Bone marrow (tissue), 2 donors: ENCODE data around the gene GNG7.
"Not testable (repeated sequence)": the region's sequence is repeated elsewhere in the genome, so short reads cannot be mapped to it uniquely, and the experiment has no call there.

Experiments used
- DNase-seq, 2 donors: peaks; one replicate each; lab custom pipeline; 2025; lab: John Stamatoyannopoulos, UW

The GNG7 gene

DNA sequence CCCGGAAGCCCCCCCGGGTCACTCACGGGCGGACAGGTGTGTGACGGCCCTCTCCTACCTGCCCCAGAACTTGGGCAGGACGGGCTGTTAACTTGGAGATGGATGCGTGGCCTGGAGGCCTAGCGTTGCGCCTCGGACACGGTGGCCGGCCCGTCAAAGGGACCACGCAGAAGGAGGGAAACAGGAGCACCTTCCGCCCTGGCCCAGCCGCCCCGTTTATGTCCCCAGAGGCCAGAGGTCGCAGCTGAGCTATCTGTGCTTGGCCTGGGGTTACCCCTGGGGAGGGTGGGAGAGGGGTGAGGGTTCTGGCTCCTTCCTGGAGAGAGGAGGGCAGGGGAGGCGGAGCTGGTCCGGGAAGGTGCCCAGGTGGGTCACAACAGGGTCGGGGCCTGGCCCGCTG is 190.9 kb downstream of the GNG7 start:
- DNase-seq, result no peak

DNA sequence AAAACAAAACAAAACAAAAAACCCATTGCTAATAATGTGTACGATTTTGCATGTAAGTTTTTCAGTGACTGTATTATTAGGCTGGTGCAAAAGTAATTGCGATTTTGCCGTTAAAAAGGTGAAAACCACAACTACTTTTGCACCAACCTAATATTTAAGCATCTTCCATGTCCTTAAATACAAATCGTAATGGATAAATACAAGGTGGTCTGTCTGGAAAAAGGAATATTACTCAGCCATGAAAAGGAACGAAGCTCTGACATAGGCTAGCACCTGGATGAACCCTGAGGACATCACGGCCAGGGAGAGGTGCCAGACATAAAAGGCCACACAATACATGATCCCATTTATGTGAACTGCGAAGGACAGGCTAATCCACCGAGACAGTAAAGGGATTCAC is 193.4 kb downstream of the GNG7 start:
- DNase-seq, result no peak

DNA sequence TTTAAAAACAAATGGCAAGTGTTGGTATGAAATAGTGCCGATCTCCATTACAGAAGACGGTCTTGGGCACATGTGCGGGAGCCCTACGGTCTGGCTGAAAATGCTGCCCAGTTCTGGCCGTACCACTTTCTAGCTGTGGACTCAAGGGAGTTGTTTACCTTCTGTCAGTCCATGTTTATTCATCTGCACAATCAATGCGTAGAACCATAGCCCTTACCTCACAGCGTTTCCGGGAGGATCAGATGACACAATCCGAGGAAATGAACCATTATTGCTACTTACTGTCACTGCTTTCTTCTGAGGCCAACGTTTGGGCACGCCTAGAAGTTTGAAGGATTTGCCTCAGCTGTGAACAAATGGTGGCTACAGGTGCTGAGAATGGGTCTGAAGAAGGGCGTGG is 195.4 kb downstream of the GNG7 start:
- DNase-seq, result no peak

DNA sequence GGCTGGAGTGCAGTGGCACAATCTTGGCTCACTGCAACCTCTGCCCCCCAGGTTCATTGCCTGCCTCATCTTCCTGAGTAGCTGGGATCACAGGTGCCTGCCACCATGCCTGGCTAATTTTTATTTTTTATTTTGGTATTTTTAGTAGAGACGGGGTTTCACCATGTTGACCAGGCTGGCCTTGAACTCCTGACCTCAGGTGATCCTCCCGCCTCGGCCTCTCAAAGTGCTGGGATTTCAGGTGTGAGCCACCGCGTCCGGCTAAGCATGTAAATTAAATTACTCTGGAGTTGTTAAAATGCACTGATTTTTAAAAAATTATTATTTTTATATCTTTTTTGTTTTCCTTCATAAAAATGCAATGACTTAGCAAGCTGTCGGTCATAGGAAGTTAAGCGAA is 195.8 kb downstream of the GNG7 start:
- DNase-seq, result not testable (repeated sequence)

DNA sequence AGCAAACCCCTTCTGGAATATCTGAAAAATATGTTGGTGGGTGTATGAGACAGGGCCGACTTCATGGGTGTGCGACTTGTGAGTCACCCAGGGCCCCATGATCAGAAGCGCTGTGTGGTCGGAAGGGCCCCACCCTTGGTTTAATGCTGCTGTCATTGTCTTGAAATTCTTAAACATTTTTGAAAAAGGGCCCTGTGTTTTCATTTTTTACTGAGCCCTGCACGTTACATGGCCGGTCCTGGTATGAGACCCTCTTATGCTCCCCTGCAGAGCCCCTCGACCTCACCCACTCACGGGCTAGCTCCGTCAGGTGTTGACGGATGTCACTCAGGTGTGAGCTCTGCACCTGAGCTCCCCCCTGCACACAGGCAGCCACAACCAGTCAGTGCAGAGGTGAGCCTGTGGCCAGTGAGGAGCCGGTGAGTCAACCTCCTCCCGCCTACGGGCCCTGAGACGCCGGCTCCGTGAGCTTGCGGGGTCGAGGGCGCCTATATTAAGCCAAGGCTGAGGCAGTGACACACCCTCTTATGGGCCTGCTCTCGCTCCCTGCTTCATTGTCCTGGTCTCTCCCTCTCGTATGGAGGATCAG is 198.9 kb downstream of the GNG7 start:
- no peak for DNase-seq

DNA sequence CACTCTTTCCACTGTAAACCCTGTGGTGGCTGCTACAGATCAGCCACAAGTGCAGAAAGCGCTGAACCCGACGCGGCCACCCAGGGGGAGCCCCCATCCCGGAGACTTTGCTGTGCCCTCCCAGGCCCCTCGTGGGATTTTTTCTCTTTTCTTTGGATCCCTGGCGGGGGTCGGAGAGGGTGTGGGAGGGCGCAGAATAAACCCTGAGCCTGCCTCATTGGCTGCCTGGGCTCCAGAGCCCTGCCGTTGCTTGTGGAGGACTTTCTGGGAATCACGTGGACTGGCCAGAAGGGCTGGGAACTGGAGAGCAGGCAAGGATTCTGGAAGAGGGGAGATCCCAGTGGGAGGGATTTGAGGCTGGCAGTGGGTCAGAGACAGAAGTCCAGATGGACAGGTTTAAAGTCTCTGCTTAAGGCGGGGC is 201.6 kb downstream of the GNG7 start:
- no peak for DNase-seq

DNA sequence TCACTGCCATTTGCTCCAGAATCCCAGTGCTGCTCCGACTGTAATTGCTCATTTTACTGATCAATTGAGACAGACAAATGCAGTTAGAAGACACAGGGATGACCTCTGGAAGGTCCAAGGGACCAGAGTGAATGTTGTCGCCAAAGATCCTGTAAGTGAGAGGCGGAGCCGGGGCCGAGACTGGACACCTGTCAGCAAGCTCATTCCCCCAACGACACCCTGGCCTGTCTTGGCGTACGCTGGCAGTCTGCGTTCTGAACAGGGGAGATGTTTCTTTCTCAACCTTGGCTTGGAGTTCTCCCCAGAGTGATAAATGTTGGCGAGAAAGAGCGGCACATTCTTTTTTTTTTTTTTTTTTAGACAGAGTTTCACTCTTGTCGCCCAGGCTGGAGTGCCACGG is 202.3 kb downstream of the GNG7 start:
- no peak for DNase-seq

DNA sequence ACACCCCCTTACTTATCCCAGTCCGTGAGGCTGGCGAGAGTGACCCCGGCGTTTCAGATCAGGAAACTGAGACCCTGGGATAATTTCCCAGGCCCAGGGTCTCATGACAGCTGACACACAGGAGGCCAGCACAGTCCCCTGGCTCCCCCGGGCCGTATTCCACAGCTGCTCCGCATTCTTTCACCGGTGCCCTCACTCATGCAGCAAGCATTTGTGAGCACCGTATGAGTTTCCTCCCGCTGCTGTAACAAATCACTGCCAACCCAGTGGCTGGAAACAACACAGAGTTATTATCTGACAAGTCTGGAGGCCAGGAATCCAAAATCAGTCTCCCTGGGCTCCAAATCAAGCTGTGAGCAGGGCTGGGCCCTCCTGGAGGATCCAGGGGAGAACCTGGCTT is 205.3 kb downstream of the GNG7 start:
- DNase-seq, result no peak

DNA sequence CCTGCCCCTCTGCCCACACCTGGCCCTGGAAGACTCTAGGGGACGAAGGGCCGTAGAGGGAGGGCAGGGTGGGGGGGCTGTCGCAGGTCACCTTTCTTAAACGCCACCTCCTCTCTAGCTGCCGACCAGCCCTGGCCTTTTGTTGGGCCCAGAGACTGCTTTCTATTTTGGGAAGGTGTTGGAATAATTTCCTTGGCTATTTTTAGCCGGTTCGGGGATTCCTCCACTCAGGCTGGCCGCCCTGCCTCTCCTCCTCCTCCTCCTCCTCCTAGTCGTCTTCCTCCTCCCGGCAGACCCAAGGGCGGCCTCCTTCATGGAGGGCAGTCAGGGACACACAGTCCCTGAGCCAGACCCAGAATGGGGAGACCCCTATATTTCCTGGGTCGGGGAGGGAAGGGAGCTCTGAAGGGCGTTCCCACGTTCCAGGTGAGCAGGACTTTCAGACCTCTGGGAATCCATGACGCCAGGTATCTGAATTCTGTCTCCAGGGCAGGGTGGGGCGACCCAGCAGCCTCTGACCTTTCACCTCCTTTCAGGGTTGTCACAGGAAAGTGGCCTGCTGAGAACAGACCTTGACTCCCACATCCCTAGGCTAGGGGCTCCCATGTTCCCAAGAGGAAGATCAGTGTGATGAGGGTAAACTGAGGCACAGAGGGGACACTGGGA is 206.7 kb downstream of the GNG7 start:
- DNase-seq, result no peak

DNA sequence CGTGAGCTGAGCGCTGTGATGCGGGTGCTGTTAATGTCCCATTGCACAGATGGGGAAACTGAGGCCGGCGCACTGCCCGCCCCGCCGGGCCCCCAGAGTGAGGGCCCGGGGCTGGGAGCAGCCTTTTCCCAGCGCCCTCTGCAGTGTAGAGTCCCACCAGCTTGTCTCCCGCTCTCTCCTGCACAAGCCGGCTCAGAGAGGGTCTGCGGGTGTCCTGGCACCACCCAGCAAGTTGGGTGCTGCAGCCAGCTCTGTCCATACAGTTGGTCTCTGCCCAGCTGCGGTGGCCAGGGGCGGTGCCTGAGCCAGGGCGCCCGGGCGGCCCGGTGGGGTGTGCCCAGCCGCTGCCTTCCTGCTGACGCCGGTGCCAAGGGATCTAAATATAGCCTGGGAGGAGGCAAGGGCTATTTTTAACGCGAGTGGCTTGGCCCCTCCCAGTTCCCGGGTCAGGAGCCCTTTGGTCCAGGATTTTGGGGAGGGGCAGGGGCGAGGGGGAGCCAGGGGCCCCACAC is 207.3 kb downstream of the GNG7 start:
- peak in 1 of 2 donors; percentile 54 for DNase-seq

DNA sequence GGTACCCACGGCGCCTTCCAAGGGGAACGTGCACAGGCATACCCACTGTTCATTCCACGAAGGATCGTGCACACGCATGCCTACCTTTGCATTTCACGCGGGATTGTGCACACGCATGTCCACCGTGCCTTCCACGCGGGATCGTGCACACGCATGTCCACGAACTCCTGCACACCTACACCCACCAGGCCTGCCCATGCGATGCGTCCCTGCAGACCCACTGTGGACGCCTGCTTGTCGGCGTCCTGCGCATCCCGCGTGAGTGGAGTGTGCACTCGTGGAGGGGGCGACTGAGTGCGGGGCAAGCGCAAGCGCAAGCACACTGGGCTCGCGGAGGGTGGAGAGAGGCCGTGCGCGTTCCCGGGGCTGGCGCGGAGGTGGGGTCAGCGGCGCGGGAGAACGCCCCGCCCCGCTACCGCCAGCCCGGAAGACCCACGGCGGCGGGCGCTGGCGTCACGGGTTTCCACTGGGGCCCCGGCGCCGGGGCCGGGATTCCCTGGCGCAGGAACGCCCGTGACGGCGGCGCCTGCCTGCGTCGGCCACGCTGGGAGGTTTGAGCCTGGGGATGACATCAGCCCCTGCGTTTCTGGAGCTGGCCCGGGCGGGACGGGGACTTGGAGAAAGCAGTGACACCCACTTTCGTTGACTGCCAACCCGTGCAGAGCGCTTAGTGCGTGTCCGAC is 207.9 kb downstream of the GNG7 start:
- peak in 1 of 2 donors; percentile 54 for DNase-seq

DNA sequence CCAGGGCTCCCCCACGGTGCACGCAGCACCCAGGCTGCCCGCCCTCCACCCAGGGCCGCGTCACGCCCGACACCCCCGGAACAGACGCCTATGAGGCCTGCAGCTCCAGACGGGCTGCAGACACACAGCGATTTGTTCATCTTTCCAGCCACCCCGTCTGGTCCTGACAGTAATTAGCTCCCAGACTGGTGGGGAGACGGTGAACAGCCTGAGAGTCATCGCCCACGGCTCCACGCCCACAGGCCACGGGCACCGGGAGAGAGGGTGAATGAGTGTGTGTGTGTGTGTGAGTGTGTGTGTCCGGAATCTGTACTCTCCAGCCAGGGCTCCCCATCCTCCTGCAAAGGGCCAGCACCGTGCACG is 208.4 kb downstream of the GNG7 start:
- no peak for DNase-seq

DNA sequence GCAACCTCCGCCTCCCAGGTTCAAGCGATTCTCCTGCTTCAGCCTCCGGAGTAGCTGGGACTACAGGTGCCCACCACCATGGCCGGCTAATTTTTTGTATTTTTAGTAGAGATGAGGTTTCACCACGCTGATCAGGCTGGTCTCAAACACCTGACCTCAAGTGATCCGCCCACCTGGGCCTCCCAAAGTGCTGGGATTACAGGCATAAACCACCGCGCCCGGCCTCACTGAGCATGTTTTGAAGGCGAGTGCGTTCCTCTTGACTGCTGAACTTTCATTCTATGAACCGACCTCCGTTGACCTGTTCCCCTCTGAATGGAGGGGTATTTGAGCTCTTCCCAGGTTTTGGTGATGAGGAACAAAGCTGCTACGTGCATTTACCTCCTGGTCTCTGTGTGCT is 209.0 kb downstream of the GNG7 start:
- not testable (repeated sequence) for DNase-seq

DNA sequence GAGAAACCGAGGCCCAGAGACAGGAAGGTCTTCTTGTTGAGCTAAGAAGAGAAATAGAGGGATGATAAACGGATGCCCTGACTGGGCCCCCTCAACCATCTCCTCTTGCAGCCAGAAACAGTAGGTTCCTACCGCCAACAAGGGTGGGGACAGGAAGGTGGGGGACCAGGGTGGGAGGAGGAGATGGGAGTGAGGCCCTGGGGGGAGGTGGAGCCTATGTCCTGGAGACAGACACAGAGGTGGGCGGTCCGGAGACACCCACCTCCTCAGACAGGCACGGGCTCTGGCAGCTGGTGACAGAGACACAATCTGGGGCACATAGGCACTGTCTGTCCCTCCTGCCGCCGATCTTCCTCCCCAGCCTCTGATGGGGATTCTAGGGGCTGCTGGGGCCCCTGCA is 209.6 kb downstream of the GNG7 start:
- DNase-seq, result no peak

DNA sequence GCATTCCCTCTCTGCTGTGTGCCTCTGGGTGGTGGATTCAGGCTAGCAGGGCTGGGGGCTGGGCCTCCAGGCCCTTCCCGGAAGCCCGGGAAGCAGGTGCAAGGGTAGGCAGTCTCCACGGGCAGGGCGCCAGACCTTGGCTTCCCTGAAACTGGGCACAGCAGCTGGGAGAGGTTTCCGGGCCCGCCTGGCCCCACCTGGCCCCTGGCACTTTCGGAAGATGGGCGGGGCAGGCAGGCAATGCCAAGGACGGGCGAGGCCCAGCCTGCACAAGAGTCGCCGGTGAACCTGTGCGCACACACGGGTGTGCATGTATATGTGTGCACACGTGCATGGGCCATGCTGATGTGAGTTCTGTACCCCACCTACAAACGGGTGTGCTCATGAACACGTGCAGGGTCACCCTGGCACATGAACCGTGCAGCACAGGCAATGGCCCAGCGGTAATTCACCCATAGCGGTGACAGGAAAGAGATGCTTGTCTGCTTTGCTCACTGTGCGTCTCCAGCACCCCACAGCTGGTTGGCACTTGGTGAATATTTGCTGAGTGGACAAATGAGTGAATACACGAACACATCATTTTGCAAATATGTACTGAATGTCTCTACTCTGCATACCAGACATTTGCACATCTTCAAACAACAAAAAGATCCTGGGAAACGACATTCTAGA is 211.2 kb downstream of the GNG7 start:
- no peak for DNase-seq

DNA sequence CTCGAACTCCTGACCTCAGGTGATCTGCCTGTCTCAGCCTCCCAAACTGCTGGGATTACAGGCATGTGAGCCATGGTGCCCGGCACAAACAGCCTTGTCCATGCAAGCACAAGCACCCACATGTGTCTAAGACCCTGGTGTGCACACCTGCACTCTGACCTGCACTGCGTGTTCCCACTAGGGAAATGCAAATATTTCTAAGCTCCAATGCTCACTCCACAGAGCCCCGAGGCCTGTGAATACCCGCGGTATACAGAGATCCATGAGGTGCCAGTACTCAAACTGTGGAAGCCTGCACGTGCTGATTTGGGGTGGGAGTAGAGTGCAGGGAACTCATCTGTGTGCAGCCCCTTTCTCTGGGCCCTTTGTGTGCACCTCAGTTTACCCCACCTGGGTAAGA is 211.8 kb downstream of the GNG7 start:
- DNase-seq, result no peak

DNA sequence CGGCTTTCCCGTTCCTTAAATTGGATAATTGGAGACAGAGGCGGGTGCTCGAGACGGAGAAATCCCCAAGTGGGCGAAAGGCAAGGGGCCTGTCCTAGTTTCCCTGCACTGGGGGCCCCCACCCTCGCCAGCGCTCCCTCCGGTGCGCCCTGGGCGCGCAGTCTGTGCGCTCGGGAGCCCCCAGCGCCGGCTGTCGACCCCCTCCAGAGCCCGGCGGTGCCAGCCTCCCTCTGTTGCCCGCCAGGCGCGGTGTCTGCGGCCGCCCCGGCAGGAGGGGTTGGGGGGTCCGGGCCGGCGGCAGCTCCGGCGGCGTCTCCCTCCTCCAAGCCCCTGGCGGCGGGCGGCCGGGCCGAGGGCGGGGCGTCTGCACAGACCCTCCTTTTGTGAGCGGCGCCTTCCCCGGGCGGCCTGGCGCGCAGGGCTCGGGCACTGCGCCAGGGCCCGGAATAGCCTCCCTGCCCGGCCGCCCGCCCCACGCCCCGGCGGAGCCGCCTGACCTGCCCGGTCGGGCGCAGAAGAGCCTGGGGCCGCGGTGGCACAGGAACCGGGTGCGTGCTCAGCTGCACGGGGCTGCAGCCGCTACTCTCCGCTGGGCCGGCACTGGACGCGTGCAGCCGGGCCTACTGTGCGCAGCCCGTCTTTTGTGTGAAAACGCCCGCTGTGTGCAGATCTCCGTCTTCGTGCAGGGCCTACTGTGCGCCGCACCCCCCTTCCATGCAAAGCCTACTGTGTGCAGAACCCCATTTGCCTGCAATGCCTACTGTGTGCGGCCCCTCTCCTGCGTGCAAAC is 213.4 kb downstream of the GNG7 start:
- DNase-seq, result no peak

DNA sequence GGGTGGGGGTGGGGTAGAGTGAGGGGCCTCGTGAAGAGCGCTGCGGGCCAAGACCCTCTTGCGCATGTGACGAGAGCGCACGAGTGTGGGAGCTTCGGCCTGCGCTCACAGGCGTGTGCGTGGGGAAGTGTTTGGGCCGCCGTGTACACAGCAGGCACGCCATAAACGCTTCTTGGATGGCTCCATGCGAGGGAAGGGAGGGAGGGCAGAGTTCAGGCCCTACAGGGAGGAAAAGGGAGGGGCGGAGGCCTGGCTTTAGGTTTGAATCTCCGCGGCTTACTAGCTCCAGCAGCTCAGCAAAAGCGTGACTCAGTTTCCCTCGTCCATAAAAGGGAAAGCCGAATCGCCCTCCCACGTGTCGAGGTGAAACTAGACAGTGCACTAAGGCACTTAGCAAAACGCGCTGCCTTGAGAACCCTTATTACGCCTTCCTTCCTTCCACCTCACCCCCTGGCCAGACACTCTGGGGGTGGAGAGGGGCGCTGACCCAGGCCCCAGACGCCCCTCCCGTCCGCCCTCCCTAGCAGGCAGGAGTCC is 214.0 kb downstream of the GNG7 start:
- DNase-seq, result no peak

DNA sequence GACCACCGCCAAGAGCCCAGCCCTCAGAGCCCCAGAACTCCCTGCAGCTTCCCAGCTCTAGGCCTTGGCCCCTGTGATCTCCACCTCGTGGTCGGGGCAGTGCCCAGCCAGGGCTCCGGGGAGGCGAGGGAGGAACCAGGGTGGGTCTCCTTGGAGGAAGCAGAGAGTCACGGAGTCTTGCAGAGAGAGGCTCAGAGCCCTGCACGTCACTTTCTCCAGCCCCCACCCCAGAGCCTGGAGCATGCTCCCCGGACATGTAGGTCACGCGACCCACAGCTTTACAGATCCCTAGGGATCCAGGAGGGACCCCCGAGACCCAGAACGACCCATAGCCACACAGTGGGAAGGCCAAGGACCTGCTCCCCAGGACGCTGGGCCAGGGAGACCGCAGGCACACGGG is 214.7 kb downstream of the GNG7 start:
- DNase-seq, result no peak

DNA sequence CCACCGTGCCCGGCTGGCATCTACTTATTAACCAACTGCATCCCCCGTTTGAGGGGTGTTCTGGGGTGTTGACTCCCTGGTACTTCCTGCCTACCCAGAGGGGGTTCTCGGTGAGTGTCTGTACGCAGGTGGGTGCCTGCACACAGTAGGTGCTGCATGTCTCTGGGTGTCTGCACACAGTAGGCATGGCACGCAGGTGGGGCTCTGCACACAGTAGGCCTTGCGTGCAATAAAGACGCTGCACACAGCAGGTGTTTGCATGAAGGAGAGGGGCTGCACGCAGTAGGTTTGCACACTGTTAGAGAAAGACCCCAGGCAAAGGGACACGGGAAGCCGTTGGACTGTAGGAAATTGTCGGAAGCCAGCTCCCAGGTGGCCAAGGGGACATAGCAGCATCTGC is 215.4 kb downstream of the GNG7 start:
- DNase-seq, result no peak

DNA sequence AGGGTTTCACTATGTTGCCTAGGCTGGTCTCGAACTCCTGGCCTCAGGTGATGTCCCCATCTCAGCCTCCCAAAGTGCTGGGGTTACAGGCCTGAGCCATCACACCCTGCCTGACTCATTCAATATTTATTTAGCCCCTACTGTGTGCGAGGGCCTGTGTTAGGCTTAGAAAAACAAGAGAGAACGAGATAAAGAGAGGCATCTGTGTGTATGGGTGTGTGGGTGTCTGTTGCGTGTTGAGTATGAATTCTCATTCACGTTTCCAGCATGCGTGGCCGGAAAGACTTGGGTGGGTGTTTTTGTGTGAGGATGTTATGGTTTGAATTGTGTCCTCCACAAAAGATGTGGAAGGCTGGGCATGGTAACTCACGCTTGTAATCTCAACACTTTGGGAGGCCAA is 217.1 kb downstream of the GNG7 start:
- DNase-seq, result no peak
